Measurements from ENCODE around the gene SRSF5. TPM values are rescaled to one million over a fixed set of nuclear protein-coding genes. Genes with fewer than 3 reads are reported as not detected.

SRSF5 gene
- total and polyA plus RNA-seq, 12 donors = 135 to 310 (median 173) TPM

DNA sequence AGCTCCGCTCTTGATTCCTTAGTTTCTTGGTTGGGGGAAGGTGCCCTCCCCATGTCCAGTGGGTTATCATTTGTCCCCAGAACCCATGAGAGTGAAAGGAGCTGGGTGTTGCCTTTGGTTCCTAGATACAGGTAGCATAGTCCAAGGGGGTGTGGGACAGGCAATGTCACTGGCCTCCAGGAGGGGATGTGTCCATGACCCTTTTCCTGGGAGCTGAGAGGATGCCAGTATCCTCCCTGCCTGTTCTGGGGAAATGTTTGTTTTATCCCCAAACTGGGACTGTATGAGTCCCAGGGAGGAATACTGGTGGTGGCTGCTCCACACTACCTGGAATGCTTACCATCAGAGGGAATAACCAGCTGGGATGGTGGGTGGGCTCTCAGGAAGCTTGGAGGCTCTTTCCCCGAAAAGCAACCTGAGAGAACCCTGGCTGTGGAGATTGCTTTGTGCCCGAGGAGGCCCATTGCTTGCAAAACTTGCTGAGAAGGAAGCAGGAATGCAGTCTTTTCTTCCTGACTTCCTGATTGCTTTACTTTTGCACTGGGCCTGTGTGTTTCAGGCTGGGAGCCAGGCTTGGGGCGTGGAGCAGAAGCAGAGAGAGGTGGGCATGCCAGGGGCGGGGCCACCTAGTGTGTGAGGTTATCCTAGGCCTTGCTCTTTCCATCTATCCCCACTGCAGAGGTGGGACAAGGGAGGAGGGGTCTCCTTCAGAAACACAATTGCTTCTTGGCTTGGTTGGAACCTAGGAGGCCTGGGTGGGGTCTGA, 30.8 kb downstream of the SRSF5 start:
- peaks cover 0 to 5% (median 0%) of the 10 kb centered on the region in 7 donors for H3K27me3 ChIP-seq
- H3K9me3 ChIP-seq = no peaks in the 10 kb centered on the region
- TF ChIP-seq, protein P1, sequence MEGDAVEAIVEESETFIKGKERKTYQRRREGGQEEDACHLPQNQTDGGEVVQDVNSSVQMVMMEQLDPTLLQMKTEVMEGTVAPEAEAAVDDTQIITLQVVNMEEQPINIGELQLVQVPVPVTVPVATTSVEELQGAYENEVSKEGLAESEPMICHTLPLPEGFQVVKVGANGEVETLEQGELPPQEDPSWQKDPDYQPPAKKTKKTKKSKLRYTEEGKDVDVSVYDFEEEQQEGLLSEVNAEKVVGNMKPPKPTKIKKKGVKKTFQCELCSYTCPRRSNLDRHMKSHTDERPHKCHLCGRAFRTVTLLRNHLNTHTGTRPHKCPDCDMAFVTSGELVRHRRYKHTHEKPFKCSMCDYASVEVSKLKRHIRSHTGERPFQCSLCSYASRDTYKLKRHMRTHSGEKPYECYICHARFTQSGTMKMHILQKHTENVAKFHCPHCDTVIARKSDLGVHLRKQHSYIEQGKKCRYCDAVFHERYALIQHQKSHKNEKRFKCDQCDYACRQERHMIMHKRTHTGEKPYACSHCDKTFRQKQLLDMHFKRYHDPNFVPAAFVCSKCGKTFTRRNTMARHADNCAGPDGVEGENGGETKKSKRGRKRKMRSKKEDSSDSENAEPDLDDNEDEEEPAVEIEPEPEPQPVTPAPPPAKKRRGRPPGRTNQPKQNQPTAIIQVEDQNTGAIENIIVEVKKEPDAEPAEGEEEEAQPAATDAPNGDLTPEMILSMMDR (IDR thresholded peaks at IDR 0.05) = no peak
- no peak overlapping the region for H3K27ac ChIP-seq
- no peak overlapping the region for H3K4me3 ChIP-seq
- WGBS, 2 donors = 77% methylated on average over 5 of the region's 5 CpGs
- peaks cover 0 to 5% (median 0%) of the 10 kb centered on the region in 9 donors for H3K4me1 ChIP-seq
- DNase-seq = no peak
- H3K36me3 ChIP-seq = no peaks in the 10 kb centered on the region
- intact Hi-C loops (cut with DNase I) = no loop called here
- ATAC-seq = peak in 1 of 8 donors; percentile 30

DNA sequence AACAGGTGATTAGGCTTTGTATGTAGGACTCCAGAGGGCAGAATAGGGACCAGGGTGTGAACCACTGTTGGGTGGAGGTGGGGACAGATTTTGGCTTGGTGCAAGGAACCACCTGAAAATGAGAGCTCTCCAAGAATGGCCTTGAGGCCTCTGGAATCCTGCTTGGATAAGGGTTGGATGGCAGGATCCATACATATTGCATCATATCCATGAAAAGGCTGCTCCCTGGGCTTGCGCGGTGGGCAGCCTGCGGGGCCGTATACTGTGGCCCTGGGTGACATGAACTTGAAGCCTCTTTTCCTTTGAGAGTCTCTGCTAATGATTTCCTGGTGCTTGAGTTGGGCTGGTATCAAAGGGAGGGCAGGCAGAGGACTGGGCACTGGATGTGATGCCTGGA, 31.4 kb downstream of the SRSF5 start:
- Histone ChIP-seq H3K4me3 (no peak overlapping the region), H3K27me3 (peaks cover 0 to 5% (median 0%) of the 10 kb centered on the region in 7 donors), H3K27ac (no peak overlapping the region), H3K36me3 (no peaks in the 10 kb centered on the region), H3K4me1 (peaks cover 0 to 5% (median 0%) of the 10 kb centered on the region in 9 donors), H3K9me3 (no peaks in the 10 kb centered on the region)
- ATAC-seq (no peak), DNase-seq (no peak)
- TF ChIP-seq, protein P1 (IDR thresholded peaks at IDR 0.05) = no peak
- WGBS, 2 donors = 96 to 99% methylated on average over 4 of the region's 4 CpGs
- intact Hi-C loops (cut with DNase I) = no loop called here

DNA sequence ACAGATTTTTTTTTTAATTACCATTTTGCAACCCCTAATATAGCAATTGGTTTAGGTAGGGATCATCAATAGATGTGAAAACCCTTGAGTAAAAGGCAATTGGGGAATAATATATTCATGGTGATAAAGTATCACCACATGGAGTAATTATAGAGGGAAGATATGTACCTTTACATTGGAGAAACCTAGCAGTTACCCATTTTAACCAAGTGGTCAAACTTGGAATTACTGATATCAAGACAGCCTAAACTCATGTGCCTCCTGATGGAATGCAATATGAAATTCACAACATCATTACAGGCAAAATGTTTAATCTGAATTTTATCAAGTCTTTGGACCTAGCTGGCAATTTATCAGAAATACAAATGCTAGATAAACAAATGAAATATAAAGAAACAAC, 36.8 kb downstream of the SRSF5 start:
- H3K9me3 ChIP-seq = peaks cover 0 to 3% (median 0%) of the 10 kb centered on the region in 11 donors
- no peak overlapping the region for H3K27ac ChIP-seq
- ATAC-seq (no peak), DNase-seq (no peak)
- H3K27me3 ChIP-seq = peaks cover 0 to 5% (median 0%) of the 10 kb centered on the region in 7 donors
- H3K36me3 ChIP-seq = no peaks in the 10 kb centered on the region
- intact Hi-C loops (cut with DNase I) = no loop called here
- H3K4me3 ChIP-seq = no peak overlapping the region
- H3K4me1 ChIP-seq = no peaks in the 10 kb centered on the region
- TF ChIP-seq, protein P1 (IDR thresholded peaks at IDR 0.05) = peak in 1 of 9 donors; percentile 6

DNA sequence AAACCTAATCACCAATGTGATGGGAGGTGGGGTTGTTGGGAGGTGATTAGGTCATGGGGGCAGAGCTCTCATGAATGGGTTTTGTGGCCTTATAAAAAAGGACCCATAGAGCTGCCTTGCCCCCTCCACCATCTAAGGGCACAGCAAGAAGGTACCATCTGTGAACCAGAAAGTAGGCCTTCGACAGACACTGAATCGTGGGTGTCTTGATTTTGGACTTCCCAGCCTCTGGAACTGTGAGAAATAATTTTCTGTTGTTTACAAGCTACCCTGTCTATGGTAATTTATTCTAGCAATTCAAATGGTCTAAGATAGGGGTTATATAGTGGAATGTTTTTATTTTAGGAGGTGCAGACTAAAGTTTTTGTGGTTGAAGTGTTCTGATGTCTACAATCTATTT, 38.0 kb downstream of the SRSF5 start:
- ATAC-seq = no peak
- Histone ChIP-seq H3K4me3 (no peak overlapping the region), H3K9me3 (peaks cover 0 to 3% (median 0%) of the 10 kb centered on the region in 11 donors), H3K4me1 (no peaks in the 10 kb centered on the region), H3K27ac (no peak overlapping the region), H3K27me3 (peaks cover 0 to 5% (median 0%) of the 10 kb centered on the region in 7 donors), H3K36me3 (no peaks in the 10 kb centered on the region)
- 89 to 93% methylated on average over 2 of the region's 2 CpGs for WGBS, 2 donors
- no peak for DNase-seq
- intact Hi-C loops (cut with DNase I) = no loop called here
- TF ChIP-seq, protein P1 (IDR thresholded peaks at IDR 0.05) = no peak
